Islet of Langerhans (tissue), 1 donor: ENCODE data around the gene TMC1.
"Not testable (repeated sequence)": the region's sequence is repeated elsewhere in the genome, so short reads cannot be mapped to it uniquely, and the experiment has no call there.

Experiments used
- FAIRE-seq: peaks from one replicate; lab custom pipeline; 2011; peaks lifted over from hg19 to GRCh38; lab: Jason Lieb, UNC

TMC1 gene

DNA sequence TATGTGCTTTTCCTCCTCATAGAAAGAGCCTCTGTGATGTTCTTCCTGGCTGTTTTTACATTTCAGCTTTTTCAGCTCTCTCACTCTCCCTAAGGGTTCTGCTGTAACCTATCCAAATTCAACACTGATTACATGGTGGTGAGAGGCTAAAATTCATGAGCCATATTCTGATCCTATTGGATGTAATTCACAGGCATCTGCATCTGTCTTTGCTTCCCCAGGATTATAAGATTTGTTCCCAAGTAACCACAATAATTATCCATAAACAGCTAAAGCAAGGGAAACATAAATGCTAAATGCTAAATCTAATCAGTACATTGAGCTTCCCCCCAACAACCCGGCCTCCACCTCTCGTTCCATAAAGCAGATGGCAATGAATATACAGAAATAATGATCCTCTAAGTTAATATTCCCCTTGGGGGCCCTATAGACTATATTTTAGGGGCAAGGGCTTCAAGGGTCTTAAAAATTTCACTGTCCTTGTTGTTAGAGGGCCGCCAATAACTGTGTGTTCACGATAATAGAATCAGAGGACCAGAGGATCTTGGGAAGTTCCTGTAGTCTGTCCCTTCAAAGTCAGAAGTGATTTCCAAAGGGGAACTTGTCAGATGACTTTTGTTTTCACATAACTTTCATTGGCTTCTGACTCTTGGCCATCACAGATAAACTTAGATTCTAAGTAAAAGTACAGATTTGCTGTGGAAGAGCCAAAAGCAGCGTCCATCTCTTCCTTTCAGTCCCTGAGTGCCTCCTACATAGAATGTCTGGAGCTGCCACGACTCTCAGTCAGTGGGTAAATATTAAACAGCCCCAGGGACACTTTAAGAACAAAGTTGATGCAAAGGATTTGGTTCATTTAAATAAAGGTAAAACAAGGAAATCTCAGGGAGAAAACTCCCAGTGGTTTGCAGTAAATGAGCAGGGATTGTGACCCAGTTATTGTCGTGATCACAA is 305.9 kb downstream of the TMC1 start:
- FAIRE-seq: no peak

DNA sequence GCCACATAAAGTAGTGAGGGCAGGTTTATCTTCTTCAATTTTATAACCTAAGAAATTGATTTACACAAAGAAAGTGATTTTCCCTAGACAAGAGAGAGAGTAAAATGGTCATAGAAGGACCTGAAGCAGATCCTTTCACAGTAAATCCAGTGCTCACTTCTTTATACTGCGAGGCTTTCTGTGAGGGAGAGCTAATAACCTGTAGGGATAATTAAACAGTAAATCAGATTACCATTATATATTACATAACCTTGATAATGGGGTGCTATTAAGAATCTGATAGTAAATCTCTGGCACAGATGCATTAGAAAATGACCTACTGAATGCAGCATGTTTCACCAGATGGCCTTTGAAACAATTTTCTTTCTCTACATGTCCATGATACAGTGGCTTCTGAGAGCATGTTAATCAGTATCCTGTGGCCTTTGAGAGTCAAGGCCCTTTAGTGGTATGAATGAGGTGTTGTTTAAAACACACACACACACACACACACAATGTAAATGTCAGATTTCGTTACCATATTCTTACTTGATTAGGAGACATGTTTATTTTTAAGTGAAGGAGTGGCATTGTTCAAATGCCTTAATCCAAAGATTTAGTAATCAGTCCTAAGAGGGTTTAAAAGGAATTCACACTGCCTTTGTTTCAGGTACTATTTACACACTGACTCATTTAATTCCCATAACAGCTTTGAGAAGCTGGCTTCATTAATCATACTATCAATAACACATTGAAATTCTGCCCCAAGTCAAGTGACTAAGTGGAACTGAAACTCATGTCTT is 306.7 kb downstream of the TMC1 start:
- peak; percentile 96 for FAIRE-seq

DNA sequence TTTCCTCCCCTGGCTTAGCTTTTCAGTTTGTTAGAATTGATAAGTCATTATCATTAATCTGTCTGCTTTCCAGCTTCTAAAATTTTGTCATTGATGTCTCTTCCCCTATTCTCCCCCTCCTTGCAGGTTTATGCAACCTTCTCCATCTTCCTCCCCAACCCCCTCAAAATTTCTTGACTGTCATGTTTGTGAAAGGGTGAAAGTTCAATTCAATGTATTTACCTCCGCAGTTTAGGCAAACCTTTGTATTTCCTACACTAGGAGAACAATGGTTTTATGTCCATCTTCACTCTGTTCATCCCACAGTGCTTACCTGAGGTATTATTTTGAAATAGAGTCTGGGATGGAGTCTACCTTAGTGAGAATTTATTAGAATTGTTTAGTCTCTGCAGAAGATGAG is 313.6 kb downstream of the TMC1 start:
- no peak for FAIRE-seq

DNA sequence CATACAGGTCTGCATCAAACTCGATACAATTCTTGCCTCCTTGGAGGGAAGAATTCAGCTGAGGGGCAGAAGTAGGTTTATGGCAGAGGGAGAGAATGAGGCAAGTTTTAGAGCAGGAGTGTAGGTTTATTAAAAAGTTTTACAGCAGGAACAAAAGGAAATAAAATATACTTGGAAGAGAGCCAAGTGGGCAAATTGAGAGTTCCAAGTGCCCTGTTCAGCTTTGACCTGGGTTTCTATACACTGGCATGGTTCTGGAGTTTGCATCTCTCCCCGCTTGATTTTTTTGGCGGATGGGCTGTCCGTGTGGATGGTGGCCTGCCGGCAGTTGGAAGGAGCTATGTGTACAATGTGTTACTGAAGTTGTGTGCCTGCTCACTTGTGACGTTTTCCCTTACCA is 315.4 kb downstream of the TMC1 start:
- no peak for FAIRE-seq

DNA sequence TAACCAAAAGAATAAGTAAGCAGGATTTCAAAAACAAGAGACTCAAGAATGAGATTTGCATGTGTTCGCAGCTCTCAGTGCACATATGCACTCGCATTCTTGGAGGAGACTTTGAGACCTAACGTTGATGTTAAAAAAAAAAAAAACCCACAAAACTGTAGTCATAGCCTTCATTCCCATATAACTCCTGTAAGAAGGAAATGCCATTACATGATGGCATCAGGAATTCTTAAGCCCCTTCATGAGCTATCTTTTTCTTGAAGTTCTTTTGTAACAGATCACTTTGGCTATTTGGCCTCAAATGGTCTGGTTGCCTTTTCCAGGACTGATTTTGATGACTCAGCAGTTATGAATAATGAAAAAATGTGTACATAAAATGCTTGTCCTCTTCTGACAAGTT is 317.7 kb downstream of the TMC1 start:
- no peak for FAIRE-seq

DNA sequence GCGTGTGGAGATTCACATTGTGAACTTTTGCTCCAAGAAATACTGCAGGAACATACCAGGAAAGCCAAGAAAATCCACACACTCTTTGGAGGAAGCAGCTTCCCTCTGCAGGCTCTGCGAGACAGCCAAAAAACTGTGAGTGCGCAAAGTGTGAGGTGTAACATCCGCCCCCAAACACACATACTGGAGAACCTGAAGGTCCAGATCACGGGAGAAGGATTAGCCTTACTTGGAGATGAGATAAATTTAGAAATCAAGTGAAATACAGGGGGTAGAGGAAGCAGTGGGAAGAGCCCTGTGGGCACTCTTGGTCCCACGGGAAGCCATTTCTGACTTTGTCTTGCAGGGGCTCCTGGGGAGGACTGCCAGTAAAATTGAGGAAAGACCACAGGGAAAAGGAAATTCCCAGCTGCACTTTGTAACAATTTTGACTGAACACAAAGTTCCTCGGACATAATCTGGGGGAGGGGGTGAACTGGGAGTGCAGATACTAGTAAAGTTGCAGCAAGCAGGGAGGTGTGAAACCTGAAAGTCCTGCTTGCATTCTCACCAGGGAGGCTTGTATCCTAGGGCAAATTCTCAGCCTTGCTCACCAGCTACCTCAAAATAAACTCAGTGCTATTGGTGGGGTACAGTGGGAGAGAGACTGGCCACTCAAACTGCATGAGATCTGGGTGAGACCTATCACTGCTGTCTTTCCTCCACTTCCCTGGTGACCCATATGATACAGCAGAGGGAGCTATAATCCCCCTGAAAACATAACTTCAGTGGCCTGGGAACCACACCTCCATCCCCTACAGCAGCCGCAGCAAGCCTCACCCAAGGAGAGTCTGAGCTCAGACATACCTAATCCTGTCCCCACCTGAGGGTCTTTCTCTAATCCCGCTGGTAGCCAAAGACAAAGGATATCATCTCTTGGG is 322.4 kb downstream of the TMC1 start:
- FAIRE-seq: no peak

DNA sequence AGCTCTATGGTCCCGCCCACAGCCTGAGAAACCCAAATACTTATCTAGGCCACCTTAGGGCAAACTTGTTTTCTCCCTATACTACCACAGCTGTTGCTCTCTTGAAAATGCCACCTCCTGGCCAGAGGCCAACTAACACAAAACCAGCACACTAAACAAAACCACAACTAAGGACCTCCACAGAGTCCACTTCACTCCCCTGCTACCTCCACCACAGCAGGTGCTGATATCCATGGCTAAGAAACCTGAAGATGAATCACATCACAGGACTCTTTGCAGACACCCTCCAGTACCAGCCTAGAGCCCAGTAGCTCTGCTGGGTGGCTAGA is 323.0 kb downstream of the TMC1 start:
- FAIRE-seq: no peak

DNA sequence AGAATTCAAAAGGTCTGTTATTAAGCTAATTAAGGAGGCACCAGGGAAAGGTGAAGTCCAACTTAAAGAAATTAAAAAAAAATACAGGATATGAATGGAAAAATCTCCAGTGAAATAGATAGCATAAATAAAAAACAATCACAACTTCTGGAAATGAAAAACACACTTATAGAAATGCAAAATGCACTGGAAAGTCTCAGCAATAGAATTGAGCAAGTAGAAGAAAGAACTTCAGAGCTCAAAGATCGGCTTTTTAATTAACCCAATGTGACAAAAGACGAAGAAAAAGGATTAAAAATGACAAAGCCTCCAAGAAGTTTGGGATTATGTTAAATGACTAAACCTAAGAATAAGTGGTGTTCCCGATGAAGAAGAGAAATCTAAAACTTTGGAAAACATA is 323.6 kb downstream of the TMC1 start:
- not testable (repeated sequence) for FAIRE-seq

DNA sequence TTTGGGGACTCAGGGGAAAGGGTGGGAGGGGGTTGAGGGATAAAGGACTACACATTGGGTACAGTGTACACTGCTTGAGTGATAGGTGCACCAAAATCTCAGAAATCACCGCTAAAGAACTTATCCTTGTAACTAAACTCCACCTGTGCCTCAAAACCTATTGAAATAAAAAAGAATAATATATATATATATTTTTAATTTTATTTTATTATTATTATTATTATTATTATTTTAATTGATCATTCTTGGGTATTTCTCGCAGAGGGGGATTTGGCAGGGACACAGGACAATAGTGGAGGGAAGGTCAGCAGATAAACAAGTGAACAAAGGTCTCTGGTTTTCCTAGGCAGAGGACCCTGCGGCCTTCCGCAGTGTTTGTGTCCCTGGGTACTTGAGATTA is 328.8 kb downstream of the TMC1 start:
- FAIRE-seq: not testable (repeated sequence)

DNA sequence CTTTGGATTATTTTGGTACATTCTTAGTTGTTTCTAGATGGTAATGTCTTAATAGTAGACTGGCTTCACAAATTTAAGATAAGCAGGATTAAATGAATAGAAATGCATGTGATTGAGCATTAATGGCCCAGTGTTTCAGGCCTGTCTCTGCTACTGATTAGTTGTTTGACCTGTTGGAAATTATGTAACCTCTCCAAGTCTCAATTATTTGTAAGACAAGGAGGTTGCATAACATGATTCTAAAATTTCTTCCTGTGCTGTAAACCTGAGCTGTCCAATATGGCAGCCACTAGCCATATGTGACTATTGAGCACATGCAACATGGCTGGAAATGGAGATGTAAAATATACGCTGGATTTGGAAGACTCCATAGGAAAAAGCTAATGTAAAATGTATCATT is 333.9 kb downstream of the TMC1 start:
- no peak for FAIRE-seq

DNA sequence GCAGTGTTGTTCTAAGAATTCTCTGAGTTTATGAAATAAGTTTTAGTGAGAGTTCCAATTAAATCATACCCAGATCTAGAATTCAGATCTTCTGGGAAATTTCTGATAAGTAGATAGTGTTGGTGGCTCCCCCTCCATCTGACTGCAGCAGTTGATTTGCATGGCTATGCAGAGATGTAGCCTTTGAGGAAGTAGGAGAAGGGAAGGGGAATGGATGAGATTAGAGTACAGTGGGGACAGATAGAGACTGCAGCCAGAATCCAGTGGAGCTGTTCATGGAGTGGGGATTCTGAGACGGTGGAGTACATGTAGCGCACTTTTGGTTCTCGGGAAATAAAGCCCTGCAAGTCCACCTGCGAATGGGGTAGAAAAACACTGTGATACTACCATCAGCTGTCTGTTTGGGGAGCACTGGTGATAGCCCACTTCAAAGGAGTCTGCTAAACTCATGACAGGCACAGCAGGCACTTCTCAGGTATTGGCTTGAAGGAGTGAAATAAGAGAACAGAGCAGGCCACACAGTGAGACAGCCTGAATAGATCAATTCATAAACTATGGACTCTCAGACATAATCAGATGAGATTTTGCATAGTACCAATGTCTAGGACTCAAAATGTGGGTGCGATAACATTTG is 334.6 kb downstream of the TMC1 start:
- FAIRE-seq: no peak

DNA sequence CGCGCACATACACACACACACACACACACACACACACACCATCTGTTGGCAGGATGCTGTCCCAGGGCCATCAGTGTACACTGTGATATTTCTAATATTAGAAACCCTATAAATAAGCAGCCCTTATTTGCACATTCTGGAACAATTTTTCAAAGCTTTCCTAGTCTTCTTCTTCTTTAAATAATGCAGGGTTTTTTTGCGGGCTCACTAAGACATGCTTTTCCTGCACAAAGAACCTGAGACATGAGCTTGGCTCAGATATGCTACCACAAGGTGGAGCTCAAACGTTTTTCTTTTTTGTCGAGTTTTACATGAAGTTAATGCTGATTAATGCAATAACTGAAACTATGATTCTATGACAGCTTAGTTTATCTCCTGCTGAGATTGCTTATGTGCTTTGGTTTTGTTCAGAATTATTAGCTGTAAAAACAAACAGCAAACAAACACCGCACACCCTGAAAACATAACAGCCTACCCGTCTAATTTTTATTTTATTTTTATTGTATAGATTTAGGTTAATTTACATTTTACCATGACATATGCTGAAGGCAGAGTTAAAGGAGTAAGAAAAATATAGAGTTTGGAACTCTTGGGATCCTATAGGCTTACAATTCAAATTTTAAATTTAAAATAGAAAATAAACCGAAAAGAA is 335.7 kb downstream of the TMC1 start:
- peak; percentile 97 for FAIRE-seq

DNA sequence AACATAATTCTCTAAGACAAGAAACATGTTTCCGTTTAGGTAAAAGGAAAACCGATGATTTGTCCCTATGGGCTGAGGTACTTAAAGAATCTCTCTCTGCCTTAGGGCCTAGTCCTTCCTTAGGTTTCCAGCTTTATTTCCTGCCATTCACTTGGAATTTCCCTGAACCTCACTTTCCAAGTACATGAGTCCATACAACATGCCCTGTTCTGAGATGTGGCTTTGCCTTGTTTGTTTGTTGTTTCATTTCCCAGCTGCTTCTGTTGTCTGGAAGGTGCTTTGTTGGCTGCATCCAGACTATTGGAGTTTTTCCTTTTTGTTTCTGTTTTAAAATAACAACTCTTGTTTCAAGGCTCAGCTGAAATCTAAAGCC is 336.2 kb downstream of the TMC1 start:
- no peak for FAIRE-seq

DNA sequence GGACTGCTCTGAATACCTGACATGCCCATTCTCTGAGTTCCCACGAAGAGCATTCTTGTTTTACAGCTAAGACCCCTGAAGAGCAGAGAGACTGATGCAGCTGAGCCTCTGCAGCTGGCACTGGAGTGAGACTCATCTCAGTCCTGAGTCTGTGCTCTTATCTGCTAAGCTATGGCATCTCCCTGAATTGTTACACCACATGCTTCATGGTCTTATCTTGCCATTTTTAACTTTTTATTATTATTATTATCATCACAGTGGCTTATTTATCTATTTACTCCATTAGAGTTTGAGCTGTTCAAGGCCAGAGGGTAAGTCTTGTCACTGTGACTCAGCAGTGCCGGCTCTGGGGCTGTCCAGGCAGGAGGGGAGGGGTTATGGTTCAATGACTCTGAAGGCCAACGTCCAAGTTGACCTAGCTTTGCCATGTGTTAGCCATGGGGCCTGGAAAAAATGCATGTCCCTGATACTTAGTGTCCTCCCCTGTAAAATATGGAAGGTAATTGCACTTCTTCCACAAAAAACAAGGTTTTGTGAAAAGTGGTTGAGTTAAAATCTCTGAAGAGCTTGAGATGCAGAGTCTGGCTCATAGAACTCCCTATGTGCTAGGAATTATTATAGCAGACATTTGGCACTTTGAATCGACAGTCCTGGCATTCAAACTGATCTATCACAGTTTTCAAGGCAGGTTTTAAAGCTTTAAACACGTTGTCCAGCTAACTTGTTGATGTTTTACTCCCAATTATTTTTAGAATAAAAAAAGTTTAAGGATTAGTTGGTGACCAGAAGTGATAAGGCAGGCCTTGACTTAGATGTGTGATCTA is 336.9 kb downstream of the TMC1 start:
- FAIRE-seq: no peak

DNA sequence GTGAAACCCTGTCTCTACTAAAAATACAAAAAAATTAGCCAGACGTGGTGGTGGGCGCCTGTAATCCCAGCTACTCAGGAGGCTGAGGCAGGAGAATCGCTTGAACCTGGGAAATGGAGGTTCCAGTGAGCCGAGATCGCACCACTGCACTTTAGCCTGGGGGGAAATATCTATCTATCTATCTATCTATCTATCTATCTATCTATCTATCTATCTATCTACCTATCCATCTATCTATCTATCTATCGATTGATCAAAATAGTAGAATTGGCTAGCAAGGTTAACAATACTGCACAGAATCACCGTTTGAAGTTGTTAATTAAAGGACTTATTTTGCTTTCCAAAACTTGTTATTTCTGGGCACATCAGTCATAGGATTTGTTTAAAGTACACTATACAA is 341.4 kb downstream of the TMC1 start:
- FAIRE-seq: not testable (repeated sequence)

DNA sequence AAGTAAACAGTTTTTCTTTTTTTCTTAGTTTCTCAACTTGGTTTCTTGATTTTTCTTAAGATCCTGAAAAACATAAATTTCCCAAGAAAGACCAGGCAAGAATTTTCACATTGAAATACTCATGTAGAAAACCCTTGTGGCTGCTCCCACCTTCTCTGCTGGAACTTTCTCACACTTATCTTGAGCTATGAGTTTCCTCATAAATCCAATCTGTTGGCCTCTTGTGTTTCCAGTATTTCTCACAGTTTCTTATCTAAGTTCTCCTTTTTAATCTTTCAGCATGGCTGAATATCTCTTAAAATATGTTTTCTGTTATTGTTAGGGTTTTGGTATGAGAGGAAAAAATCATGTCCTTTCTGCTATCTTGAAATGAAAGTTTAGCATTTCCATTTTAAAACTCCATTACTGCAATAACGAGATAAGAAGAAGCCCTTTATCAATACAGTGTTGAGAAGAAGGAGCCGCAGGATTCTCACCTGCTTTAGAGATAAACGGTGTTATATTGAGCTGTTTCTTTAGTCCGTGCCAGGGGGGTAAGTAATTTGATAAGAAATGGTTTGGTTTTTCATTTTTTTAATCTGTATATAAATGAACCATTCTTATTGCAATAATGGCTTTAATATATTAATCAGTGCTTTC is 342.2 kb downstream of the TMC1 start:
- no peak for FAIRE-seq

DNA sequence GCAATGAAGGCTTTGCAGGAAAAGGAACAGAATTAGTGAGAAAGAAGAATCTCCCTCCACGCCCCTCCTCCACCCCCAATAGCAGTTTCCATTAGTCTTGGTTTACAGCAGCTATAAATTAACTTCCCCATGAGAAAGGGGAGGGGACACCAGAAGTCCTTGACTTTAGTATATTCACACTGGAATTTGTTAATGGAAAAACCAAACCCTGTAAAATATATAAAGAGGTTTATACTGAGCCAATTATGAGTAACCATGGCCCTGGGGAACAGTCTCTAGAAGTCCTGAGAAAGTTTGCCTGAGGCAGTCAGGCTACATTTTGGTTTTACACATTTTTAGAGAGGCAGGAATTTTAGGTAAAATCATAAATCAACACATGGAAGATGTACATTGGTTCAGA is 342.9 kb downstream of the TMC1 start:
- no peak for FAIRE-seq

DNA sequence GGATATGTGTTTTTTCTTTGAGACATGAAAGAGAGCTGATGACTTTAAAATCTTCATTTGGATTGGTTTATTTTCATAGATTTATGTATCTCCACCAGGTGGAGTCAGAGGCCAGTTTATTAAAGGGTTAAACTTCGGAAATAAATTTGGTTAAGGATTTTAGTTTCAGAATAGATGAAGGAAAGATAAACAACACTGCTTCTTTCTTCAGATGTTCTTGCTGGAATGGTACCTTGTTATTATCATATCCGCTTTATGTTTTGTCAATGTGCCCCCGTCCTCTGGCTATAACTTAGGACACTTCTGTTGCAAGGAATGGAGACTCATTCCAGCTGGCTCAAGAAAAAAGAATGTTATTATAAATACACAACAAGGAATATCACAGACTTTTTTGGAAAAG is 350.3 kb downstream of the TMC1 start:
- FAIRE-seq: peak; percentile 98

DNA sequence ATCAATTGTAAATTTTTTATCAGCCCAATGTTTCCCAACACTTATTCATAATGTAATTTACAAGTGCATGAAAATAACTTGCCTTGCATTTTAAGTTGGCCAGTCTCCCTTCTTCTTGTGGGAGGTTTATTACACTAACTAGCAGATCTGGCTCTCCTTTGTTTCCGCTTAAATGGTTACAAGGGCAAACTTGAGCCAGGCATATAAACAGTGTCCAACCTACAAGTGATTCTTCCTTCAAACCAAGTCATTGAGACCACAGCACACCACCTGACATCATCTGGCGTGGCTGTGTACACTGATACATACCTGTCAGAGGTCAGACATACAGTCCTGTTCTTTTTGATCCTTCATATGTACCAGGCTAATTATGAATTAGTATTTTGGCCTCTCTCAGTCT is 351.3 kb downstream of the TMC1 start:
- FAIRE-seq: no peak

DNA sequence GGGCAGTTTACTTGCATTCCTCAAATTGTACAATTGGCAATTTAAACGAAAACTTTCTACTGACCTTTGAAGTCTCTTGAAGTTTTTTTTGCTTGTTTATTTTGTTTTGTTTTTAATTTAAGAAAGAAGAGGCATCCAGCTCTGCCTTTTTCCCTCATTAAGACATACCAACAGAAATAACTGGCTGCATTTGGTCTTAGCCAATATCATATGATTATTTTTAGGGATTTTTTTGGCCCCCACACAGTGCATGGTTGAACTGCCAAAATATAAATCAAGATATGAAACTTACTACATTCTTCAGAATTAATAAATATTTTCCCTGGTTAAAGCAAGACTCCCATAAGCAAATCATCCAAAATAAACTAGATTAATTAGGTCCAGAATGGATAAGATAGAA is 352.0 kb downstream of the TMC1 start:
- no peak for FAIRE-seq
